HG02678 (cell line): ENCODE measurements around the gene C1RL.
"Not testable (repeated sequence)": the region's sequence is repeated elsewhere in the genome, so short reads cannot be mapped to it uniquely, and the experiment has no call there.

Experiments used
- ATAC-seq: cut with Tn5 transposase; IDR thresholded peaks from one replicate; pipeline ENCODE4 v1.9.1; 2021; ENCODE audit warnings: mild to moderate bottlenecking, moderate library complexity; ENCODE audit not compliant: unreplicated experiment

Gene C1RL

DNA sequence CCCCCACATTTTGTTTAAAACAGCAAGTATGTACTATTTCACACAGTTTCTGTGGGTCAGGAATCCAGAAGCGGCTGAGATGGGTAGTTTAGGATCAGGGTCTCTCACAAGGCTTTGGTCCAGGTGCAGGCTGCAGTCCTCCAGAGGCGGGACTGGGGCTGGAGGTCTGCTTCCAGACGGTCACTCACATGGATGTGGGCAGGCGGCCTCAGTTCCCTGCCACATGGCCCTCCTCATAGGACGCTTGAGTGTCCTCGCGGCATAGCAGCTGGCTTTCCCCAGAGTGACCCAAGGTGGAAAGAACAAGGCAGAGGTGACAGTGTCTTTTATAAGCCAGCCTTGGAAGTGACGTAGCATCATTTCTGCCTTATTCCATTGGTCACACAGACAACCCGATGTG lies 7.9 kb upstream of the C1RL start:
- ATAC-seq: no peak

DNA sequence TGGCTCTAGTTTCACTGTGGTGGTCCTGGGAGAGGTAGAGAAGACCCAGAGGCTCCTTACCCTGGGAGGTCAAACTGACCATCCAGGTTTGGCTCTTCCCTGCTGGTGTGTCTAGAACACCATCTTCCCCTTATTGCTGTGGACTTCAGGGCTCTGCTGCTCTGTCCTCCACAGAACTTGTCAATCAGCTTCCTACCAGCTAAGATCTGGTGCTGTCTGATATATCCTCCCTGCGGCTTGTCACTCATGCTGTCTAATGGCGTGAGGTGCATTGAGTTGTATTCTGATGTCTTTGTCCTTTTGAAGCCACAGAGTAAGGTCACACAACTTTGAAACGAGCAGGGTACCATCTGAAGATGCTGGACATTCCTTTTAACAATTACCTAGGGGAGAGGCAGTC lies 7.2 kb upstream of the C1RL start:
- no peak for ATAC-seq

DNA sequence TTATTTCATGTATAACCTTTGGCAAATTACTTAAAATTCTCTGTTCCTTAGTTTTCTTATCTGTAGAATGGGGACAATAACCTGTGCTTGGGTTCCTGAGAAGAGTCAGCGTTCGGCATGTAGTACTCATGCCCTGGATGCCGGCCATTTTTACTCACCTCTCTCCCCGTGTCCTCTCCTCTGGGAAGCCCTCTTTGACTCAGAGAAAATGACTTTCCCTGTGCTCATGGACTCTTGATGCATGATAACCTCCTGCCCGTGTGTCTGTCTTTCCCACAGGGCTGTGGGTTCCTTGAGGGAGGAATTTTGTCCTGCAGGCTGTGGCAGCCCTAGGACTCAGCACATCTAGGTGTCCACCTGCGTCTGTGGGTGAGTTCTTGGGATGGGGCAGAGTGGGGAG lies 5.8 kb upstream of the C1RL start:
- no peak for ATAC-seq

DNA sequence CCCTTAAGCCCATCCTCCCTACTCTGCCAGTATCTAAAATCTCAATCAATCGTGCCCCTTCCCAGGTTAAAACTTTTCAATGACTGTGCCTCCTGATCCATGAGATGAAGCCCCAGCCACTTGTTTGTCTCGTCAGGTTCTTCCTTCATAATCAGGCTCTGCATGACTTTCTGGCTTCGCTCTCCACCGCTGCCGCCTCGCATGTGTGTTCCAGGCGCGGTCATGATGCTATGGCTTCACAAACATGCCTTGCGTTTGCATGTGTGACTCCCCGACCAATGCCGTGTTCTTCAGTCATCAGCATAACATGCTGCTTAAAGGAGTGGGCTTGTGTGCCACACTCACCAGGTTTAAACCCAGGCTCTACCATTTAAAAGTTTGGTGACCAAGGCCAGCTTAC lies 5.0 kb upstream of the C1RL start:
- no peak for ATAC-seq

DNA sequence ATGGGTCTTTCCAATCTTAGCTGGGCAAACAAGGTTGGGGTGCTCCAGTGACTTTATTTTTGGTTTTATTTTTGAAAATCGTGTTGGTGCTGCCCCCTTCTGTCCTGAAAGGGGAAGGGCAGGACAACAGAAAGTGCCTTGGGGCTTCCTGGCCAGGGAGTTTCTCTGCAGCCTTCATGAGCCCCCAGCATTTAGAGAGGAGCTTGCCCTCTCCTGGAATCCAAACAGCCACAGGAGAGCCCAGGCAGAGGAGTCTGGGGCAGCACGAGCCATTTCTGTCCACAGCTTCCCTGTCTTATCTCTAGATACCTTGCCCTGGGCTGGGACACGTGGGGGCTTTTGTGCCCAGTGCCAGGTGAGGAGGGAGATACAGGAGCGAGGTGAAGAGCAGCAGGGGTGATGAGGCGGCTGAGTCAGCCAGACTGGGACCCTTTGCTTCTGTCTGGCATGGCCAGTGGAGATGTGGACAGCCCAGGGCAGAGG lies 4.4 kb upstream of the C1RL start:
- no peak for ATAC-seq

DNA sequence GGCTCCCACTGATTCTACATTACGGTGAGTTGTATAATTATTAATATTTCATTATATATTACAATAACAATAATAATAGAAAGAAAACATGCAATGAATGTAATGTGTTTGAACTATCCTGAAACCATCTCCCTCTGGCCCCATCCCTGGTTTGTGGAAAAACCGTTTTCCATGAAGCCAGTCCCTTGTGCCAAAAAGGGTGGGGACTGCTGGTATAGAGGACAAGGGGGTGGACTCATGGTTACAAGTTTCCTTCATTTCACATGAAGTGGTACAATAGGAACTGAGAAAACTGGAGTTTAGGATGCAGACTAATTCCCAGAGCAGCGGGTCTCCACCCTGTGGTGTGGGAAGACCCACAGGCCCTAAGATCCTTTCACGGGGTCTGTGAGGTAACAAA lies 3.0 kb upstream of the C1RL start:
- ATAC-seq: no peak

DNA sequence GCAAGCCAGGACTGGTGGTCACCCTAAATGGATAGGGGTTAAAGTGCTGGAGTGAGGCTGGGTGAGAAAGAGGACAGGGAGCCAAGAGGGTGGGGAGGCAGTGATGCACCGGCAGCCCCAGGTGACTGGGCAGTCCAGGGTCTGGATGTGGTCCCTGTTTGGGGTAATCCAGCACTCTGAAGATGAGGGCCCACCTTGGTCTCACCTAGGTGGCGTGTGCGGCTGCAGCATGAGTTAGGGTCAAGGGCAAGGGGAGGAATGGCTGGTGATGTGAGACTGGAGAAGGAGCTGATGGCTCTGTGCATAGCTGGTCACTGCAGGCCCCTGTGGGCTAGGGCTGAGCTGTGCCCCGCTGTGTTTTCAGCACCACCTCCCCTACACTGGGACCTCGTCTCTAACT lies 1.6 kb upstream of the C1RL start:
- no peak for ATAC-seq

DNA sequence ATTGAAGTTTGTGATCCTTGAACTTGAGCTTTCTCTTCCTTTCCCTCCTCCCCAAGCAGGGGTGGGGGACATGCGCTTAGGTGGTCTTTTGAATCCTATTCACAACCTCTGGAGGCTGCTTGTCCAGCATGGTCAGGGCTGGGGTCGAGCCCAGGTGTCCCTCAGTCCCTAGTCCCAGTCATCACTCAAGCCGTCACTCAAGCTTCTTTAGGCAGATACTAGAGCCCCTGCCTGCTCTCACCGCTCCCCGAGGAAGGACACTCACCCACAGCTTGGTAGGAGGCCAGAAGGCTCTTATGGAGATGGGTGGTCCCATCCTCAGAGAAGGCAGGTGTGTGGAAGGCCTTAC lies 532 bp upstream of the C1RL start:
- ATAC-seq: no peak

DNA sequence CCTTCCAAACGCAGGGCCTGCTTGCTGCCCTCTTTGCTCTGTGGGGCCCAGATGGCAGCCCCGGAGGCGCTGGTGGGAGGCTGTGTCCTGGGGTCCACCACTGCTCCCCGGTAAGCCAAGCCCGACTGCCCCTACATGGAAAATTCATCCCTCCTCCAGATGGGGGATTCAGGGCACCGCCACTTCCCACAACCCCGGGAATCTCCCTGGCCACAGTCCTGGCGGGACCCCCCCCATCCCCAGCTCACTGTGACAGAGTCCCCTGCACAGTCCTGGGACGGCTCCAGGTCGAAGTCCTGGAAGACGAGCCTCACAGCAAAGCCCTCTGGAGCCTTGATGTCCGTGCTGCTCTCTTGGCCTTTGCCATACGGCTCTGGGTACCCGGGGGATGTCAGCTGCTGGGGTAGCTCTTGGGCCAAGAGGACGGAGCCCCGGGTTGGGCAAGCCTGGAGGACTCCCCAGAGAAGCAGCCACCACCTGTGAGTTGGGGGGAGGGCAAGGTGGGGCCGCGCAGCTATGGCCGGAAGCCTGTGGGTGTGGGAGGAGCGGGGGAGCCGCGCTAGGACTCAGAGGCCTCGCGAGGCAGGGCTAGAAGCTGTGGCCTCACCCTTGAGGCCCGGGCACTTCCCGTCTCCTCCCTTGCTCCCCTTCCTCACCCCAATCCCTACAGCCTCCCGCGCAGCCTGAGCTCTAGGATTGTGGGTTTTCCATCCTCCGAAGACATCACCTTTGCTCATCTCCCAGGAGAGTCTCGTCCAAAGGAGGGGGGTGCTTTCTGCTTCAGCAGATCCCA lies 815 bp downstream of the C1RL start:
- ATAC-seq: peak; percentile 91

DNA sequence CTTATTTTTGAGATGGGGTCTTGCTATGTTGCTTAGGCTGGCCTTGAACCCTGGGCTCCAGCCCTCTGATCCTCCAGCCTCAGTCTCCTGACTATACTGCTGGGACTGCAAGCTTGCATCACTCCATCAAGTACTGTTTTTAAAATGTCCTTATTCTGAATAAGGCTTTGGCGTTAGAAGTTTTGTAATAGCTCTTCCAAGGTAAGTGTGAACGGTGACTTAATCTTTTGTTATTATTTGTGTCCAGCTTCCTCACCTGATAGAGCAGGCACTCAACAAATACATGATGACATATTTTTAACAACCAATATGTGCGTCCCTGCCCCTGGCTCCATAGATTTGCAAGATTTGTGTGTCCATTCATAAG lies 1.4 kb downstream of the C1RL start:
- ATAC-seq: no peak

DNA sequence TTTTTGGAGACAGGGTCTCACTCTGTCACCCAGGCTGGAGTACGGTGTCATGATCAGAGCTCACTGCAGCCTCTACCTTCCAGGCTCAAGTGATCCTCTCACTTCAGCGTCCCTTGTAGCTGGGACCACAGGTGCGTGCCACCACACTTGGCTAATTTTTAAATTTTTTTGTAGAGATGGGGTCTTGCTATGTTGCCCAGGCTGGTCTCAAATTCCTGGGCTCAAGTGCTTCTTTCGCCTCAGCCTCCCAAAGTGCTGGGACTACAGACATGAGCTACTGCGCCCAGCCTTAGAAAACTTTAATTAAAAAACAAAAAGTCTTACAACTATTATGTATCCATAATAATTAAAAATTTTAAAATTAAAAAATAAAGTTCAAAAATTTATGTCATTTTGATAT lies 1.8 kb downstream of the C1RL start:
- ATAC-seq: not testable (repeated sequence)

DNA sequence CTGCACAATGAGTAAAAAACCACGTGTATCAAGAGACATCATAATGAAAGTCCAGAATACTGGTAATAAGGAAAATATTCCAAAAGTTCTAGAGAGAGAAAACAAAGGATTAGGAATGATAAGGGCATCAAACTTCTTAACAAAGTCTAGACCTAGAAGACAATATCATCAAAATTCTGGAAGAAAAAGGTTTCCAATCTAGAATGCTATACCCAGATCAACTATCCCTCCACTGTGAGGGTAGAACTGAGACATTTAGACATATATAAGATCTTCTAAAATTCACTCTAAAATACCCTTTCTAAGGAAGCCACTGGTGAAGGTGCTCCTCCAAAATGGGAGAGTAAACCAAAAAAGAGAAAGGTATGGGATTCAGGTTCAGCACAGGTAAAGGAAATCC lies 2.9 kb downstream of the C1RL start:
- ATAC-seq: no peak

DNA sequence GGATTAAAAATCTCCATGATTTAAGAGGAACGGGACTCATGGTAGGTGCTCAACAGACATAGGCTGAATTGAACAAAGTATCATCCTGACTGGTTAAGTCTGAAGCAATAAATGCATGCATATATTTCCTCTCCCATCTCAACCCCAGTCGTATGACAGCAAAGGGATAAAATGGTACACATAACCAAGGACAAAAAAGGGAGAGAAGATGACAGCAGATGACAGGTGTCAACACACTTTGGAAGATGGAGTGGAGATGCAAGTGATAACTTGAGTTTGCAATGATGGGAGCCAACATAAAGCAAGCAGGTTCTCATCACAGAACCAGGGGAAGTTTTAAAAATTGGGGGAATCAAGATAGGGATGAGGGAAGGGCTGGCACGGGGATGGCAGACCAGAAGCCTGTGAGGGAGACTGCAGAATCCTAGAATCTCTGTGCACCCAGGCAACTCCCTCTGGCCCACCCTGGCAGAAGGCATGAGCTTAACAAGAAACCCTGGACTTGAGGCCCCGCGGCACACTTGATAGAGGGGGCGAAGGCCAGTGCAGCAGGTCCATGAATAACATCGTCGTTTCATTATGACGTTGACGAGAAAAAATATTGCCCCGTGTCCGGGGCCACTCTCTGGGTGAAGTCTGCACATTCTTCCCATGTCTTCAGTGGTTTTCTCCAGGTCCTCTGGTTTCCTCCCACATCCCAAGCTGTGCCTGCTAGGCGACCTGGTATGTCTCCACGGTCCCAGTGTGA lies 5.0 kb downstream of the C1RL start:
- ATAC-seq: no peak

DNA sequence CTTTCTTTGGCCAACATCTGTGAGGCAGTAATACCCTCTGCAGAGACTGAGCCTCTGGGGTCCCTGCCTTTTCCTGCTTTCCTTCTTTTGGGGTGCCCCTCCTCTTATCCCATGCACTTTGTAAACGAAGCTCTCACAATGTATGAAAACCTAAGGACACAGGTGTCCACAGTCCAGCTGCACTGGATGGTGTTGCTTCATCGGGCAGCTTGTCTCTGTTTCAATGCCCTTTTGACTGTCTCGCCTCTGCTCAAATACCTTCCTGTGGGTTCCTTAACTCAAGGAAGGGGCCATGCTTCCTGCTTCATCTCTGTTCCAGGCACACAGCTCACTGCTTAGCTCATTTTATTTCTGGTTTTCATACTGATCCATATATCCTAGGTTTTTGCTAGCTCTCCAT lies 6.4 kb downstream of the C1RL start:
- no peak for ATAC-seq

DNA sequence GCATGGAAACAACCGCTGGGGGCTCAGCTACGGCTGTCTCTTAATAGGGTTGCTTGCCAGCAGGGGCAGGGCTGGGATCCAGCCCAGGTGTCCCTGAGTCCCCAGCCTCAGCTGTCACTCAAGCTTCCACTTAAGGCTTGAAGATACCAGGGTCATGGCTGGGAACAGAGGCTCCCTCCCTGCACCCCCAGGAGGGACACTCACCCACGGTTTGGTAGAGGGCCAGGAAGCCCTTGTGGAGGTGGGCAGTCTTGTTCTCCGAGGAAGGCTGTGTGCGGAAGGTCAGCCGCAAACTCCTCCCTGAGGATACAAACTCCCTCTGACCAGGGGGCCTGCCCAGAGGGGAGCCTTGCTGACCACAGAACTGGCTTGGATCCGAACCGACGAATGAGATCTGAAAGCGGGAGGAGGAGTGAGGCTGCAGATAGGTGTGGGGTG lies 7.3 kb downstream of the C1RL start:
- ATAC-seq: no peak

DNA sequence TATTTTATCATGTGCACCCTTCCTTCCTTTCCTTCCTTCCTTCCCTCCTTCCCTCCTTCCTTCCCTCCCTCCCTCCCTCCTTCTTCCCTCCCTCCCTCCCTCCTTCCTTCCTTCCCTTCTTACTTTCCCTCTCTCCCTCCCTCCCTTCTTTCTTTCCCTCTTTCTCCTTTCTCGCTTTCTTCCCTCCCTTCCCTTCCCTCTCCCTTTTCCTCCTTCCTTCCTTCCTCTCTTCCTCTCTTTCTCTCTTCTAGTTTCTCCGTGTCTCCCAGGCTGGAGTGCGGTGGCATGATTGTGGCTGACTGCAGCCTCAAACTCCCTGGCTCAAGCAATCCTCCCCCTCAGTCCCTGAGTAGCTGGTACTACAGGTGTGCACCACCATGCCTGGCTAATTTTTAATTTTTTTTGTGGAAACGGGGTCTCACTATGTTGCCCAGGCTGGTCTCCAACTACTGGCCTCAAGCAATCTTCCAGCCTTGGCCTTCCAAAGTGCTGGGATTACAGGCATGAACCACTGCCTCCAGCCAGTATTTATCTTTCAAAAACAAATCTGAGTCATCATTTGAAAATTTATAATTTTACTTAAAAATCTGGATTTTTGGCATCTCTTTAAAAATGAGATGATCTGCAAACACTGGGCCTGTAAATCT lies 7.8 kb downstream of the C1RL start:
- no peak for ATAC-seq

DNA sequence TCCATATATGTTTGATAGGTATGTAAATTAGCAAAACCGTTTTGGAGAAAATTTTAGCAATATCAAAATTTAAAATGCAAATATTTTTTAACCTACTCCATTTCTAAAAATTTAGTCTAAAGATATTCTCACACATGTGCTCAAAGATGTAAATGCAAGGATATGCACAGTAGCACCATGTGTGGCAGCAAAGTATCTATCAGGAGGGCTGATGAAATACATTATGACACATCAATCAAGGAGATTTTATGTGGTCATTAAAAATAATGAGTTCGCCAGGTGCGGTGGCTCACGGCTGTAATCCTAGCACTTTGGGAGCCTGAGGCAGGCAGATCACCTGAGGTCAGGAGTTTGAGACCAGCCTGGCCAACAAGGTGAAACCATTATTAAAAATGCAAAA lies 8.8 kb downstream of the C1RL start:
- ATAC-seq: no peak

DNA sequence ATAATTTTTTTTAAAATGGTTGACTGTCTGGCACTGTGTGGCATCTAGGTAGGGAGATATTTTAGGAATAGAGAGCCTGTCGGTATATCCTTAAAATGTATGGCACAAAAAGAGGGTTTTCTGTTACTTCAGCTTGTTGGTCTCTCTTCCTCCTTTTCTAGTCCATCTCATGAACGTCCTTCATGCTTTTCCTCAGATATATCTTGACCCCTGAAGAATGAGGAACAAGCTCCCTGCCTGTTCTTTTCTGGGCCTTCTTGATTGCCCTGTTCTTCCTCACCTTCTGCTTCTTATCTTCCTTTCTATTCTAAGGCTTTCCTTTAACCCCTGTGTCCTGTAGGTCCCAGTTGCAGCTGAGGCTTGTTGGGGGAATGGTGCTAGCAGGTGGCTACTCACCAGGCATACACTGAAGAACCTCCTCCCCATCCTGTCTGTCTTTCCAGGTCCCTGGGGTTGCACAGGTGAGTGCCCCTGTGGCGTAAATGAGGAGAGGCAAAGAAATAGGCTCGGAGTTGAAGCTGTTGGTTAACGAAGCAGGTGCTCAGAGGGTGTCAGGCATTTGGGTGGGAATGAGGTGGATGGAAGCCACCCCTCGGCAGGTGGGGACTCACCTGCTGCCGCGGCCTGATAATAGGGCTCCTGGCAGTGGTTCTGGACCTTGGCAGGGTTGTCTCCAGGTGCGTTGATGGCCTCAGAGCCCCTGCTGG lies 9.6 kb downstream of the C1RL start:
- ATAC-seq: no peak

DNA sequence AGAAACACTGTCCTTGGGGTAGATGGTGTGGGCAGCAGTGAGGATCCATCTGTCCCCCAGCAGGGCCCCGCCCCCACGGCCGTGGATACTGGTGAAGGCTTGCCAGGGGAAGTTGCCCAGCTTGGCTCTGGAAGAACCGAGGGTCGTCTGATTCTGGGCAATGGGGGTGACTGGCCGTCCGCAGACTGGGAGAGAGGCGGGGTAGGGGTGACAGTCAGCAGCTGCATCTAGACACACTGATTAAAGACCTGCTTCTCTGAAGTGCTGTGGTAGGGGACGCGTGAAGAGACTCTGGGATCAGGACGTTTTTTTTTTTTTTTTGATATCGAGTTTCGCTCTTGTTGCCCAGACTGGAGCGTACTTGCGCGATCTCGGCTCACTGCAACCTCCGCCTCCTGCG lies 12.0 kb downstream of the C1RL start:
- ATAC-seq: no peak

DNA sequence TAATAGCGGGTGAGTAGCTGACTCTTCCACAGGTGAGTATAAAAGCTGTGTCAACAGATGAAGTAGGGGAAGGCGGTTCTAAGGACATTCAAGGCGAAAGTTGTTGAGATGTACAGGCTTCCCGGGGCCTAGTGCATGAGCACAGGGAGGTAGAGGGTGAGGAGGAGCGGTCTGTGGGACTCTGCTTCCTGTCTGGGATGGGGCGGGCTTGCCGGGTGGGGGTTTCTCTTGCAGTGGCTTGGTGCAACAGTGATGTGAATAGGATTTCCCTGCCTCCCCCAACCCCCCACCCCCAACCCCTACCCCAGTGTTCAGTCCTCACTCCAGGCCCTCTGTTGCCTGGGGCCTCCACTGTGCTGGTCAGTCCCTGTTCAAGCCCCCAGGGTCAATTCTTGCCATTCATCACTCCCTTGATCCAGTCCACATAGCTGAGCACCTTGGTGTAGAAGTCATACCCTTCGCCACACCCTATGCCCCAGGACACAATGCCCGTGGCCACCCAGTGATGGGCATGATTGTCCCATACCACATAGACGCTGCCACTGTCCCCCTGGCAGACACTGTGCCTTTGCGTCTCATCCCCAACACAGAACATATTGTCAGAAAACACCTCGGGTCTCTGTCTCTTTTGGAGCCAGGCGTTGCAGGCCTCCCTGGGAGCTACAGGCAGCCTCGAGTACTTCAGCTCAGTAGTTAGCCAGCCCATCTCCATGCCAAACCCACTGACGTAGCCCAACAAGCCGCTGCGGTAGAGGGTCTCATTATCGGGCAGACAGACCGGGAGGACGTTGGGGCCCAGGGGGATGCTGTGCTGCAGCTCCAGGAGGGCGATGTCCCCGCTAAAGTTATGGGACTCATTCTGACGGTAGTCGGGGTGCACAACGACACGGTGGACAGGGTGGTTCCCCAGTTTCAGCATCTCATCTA lies 12.7 kb downstream of the C1RL start:
- no peak for ATAC-seq
